HEK293T (cell line): ENCODE measurements around the gene MAS1L.

Experiments used
- CTCF ChIA-PET: fragments of 350-600 bp; formaldehyde crosslinking; extraction: SDS; loops from one replicate; lab custom pipeline; 2021; ENCODE audit warnings: antibody characterized with exemption, inconsistent platforms; lab: Yijun Ruan, JAX
- POLR2A ChIA-PET: fragments of 350-600 bp; formaldehyde crosslinking; extraction: SDS; loops from one replicate; lab custom pipeline; 2020; ENCODE audit warnings: antibody characterized with exemption, inconsistent platforms; lab: Yijun Ruan, JAX
- DNase-seq: peaks from one replicate; pipeline ENCODE4 v3.0.0; 2012; ENCODE audit warnings: mixed read lengths; ENCODE audit errors: extremely low spot score
- ARNT ChIP-seq: fragments of 450-650 bp; IDR thresholded peaks from 2 replicates; pipeline ENCODE4 v1.6.1; 2017; ENCODE audit warnings: mild to moderate bottlenecking
- BHLHE40 ChIP-seq: fragments of 450-650 bp; IDR thresholded peaks from 2 replicates; pipeline ENCODE4 v1.6.1; 2016; ENCODE audit warnings: mild to moderate bottlenecking, moderate library complexity, borderline replicate concordance
- CTBP1 ChIP-seq: fragments of 450-650 bp; IDR thresholded peaks from 2 replicates; pipeline ENCODE4 v1.6.1; 2016; ENCODE audit warnings: borderline replicate concordance
- ELF4 ChIP-seq: fragments of 450-650 bp; IDR thresholded peaks from 2 replicates; pipeline ENCODE4 v1.6.1; 2017; ENCODE audit warnings: antibody characterized with exemption
- FOXA1 ChIP-seq: fragments of 450-650 bp; IDR thresholded peaks from 2 replicates; pipeline ENCODE4 v1.6.1; 2016; ENCODE audit warnings: mild to moderate bottlenecking
- FOXK2 ChIP-seq: fragments of 450-650 bp; IDR thresholded peaks from 2 replicates; pipeline ENCODE4 v1.6.1; 2016; ENCODE audit warnings: mild to moderate bottlenecking
- FOXM1 ChIP-seq: fragments of 450-650 bp; IDR thresholded peaks from 2 replicates; pipeline ENCODE4 v1.6.1; 2017; ENCODE audit warnings: mild to moderate bottlenecking, borderline replicate concordance
- HDGF ChIP-seq: fragments of 450-650 bp; IDR thresholded peaks from 2 replicates; pipeline ENCODE4 v1.6.1; 2017; ENCODE audit warnings: antibody characterized with exemption, borderline replicate concordance
- L3MBTL2 ChIP-seq: fragments of 450-650 bp; conservative IDR thresholded peaks from 2 replicates; pipeline ENCODE4 v1.6.1; 2016; ENCODE audit warnings: mild to moderate bottlenecking
- LEF1 ChIP-seq: fragments of 450-650 bp; IDR thresholded peaks from 2 replicates; pipeline ENCODE4 v1.6.1; 2017; ENCODE audit warnings: mild to moderate bottlenecking, borderline replicate concordance
- NFRKB ChIP-seq: fragments of 450-650 bp; IDR thresholded peaks from 2 replicates; pipeline ENCODE4 v1.6.1; 2016; ENCODE audit warnings: mild to moderate bottlenecking, moderate library complexity
- PKNOX1 ChIP-seq: fragments of 450-650 bp; IDR thresholded peaks from 2 replicates; pipeline ENCODE4 v1.6.1; 2016
- SP1 ChIP-seq: fragments of 450-650 bp; IDR thresholded peaks from 2 replicates; pipeline ENCODE4 v1.6.1; 2017
- SUZ12 ChIP-seq: fragments of 450-650 bp; IDR thresholded peaks from 2 replicates; pipeline ENCODE4 v1.6.1; 2016; ENCODE audit warnings: mild to moderate bottlenecking
- TARDBP ChIP-seq: fragments of 450-650 bp; IDR thresholded peaks from 2 replicates; pipeline ENCODE4 v1.6.1; 2016
- ZNF384 ChIP-seq: fragments of 450-650 bp; IDR thresholded peaks from 2 replicates; pipeline ENCODE4 v1.6.1; 2016

The MAS1L gene

DNA sequence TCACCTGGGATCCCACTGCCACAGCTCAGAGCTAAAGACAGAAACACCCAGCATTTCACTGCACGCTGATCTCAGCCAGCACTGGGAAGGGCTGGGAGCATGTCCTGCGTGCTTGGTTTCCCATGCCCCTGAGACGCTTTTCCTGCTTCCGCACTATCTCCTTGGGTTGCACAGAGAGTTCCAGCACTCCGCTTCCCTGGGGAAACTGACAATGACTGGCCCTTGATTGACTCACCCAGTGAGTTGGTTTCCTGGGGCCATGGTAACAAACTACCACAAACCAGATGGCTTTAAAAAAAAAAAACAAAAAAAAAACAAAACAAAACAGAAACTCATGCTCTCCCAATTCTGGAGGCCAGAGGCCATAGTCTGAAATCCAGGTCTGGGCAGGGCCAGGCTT, 14.8 kb upstream of the MAS1L start:
- no peak for TF ChIP-seq NFRKB
- no peak for TF ChIP-seq ELF4
- TF ChIP-seq PKNOX1 = no peak
- no peak for TF ChIP-seq SUZ12
- no peak for TF ChIP-seq SP1
- no peak for TF ChIP-seq FOXK2
- no peak for TF ChIP-seq FOXM1
- no peak for TF ChIP-seq L3MBTL2
- no peak for TF ChIP-seq ZNF384
- TF ChIP-seq LEF1 = no peak
- no peak for TF ChIP-seq CTBP1
- TF ChIP-seq TARDBP = no peak
- no peak for TF ChIP-seq HDGF
- ChIA-PET POLR2A (no interaction called here), CTCF (no interaction called here)
- no peak for DNase-seq

- TF ChIP-seq LEF1 = no peak
- DNase-seq = no peak
- ChIA-PET CTCF (no interaction called here), POLR2A (no interaction called here)
Measured at GRCh38 chr6:29502181-29502580, 14.4 kb upstream of the MAS1L start.

DNA sequence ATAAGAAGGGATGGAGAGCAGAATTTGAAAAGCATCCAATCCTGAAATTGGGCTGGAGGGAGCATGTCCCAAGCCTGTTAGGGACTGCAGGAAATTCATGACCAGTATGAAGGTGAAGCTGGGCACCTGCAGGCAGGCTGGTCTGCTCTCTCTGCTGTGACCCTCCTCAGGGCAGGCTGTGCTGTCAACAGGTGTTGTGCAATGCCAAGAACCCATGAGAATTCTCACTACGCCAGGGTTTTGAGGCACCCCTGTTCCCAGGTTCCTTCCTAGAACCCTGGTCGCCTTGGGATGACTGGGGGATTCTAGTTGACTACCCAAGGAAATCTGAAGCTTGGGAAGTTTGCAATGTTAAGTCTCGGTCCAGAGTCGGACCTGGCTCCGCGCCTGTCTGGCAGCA, 13.3 kb upstream of the MAS1L start:
- TF ChIP-seq PKNOX1 = no peak
- ChIA-PET CTCF (no interaction called here), POLR2A (no interaction called here)
- no peak for DNase-seq

GRCh38 chr6:29500594-29500993, 12.8 kb upstream of the MAS1L start:
- no peak for DNase-seq
- CTCF ChIA-PET = no interaction called here
- POLR2A ChIA-PET = no interaction called here
- TF ChIP-seq BHLHE40 = no peak
- TF ChIP-seq LEF1 = no peak
- TF ChIP-seq SP1 = no peak
- TF ChIP-seq ZNF384 = no peak
- no peak for TF ChIP-seq SUZ12

DNA sequence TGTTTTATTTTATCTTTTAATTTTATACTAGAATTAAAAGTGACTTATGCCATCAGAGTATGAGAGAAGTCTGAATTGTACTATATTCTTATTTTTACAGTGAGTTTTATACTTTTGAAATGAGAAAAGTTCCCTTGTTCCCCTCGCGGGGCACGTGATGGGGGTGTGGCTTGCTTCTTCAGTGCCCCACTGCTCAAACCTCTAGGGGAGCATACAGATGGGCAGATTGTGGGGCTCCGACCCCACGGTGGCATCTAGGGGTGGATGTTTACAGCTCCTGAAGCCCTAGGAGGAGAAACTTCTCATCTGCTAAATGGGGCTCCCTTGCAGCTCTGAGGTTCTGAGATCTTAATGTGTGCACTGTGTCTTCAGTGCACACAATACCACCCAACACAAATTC, 11.9 kb upstream of the MAS1L start:
- POLR2A ChIA-PET = no interaction called here
- no peak for TF ChIP-seq FOXM1
- TF ChIP-seq L3MBTL2 = no peak
- TF ChIP-seq ELF4 = no peak
- no peak for TF ChIP-seq BHLHE40
- no peak for TF ChIP-seq ZNF384
- TF ChIP-seq SP1 = no peak
- no peak for TF ChIP-seq HDGF
- TF ChIP-seq PKNOX1 = no peak
- no peak for TF ChIP-seq SUZ12
- TF ChIP-seq FOXA1 = no peak
- no peak for TF ChIP-seq FOXK2
- no peak for TF ChIP-seq LEF1
- TF ChIP-seq ARNT = no peak
- no peak for TF ChIP-seq CTBP1
- no peak for TF ChIP-seq NFRKB
- TF ChIP-seq TARDBP = no peak
- DNase-seq = no peak
- CTCF ChIA-PET = no interaction called here

- ChIA-PET POLR2A (no interaction called here), CTCF (no interaction called here)
- no peak for TF ChIP-seq SUZ12
- no peak for TF ChIP-seq NFRKB
- DNase-seq = no peak
Measured at GRCh38 chr6:29496961-29497360, 9.2 kb upstream of the MAS1L start.

- no peak for DNase-seq
- no peak for TF ChIP-seq PKNOX1
- TF ChIP-seq BHLHE40 = no peak
- no peak for TF ChIP-seq FOXM1
- TF ChIP-seq ZNF384 = no peak
- TF ChIP-seq LEF1 = no peak
- no peak for TF ChIP-seq ELF4
- TF ChIP-seq FOXK2 = no peak
- TF ChIP-seq SUZ12 = no peak
- TF ChIP-seq ARNT = no peak
- no peak for TF ChIP-seq NFRKB
- no peak for TF ChIP-seq TARDBP
- no peak for TF ChIP-seq FOXA1
- TF ChIP-seq L3MBTL2 = no peak
- no peak for TF ChIP-seq CTBP1
- TF ChIP-seq SP1 = no peak
- TF ChIP-seq HDGF = no peak
- ChIA-PET CTCF (no interaction called here), POLR2A (no interaction called here)
Measured at GRCh38 chr6:29495571-29495970, 7.8 kb upstream of the MAS1L start.
